Memory B cell (primary cell): ENCODE measurements around the gene POLR2L.

Source experiments
- ATAC-seq: fragments of 150-1000 bp; cut with Tn5 transposase; 2 replicates; pipeline ENCODE4 v1.10.0; 2021; ENCODE audit warnings: low read depth, mild to moderate bottlenecking, moderate library complexity
- DNase-seq, 2 donors: peaks; one replicate each; pipeline ENCODE4 v3.0.0; 2022; ENCODE audit warnings: low spot score in 2 of 2
- H3K27ac Mint-ChIP-seq: one replicate; pipeline ENCODE4 v1.8.0; 2022; ENCODE audit warnings: mild to moderate bottlenecking, moderate library complexity, mixed read lengths
- H3K27me3 Mint-ChIP-seq: one replicate; pipeline ENCODE4 v1.8.0; 2022; ENCODE audit warnings: mixed read lengths
- H3K36me3 Mint-ChIP-seq: one replicate; pipeline ENCODE4 v1.8.0; 2022; ENCODE audit warnings: mild to moderate bottlenecking, mixed read lengths
- H3K4me1 Mint-ChIP-seq: one replicate; pipeline ENCODE4 v1.8.0; 2022; ENCODE audit warnings: mixed read lengths
- H3K4me3 Mint-ChIP-seq: one replicate; pipeline ENCODE4 v1.8.0; 2022; ENCODE audit warnings: mild to moderate bottlenecking, moderate library complexity, mixed read lengths
- H3K9me3 Mint-ChIP-seq: one replicate; pipeline ENCODE4 v1.8.0; 2022; ENCODE audit warnings: mixed read lengths

Gene POLR2L

DNA sequence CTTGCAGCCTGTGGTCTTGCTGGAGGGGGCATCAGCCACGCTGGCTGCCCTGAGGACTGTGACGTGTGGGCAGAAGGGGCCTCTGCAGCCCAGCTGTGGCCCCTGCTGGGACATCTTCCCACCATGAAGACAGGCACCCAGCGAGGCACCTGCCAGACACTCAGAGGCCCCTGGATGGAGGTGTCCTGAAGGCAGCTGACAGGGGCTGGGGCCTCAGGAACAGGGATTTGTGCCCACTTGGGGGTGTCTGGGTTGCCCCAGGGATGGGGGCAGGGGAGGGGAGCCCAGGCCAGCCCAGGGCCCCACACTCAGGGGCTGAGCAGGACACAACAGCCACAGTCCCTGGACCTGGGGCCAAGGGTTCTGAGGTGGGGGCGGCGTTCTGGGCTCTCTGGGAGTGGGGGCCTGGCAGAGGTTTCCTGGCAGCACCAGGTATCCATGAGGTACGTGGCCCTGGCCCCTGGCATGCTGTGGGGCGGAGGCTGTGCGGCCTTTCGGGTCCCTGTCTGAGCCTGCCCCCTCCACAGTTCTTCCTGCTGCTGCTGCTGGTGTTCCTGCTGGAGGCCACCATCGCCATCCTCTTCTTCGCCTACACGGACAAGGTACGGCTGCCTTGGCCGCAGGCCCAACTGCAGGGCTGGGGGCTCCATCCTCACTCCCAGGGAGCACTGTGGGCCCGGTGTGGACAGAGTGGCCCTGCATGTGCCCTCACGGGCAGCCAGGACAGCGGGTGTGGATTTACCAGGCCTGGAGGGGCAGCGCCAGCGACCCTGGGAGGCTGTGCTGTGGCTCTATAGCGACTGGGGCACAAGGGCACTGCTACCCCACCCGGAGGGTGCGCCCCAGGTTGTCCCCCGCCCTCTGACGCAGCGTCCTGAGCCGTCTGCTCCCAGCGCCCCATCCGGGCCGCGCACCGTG lies 21.8 kb upstream of the POLR2L start:
- Mint-ChIP-seq H3K9me3 (no peaks in the 10 kb centered on the region), H3K27me3 (peaks cover 5% of the 10 kb centered on the region), H3K4me1 (no peaks in the 10 kb centered on the region), H3K27ac (no peak overlapping the region), H3K36me3 (peaks cover 2% of the 10 kb centered on the region), H3K4me3 (no peak overlapping the region)
- ATAC-seq = no peak
- DNase-seq = no peak

GRCh38 chr11:863023-863909 lies 20.9 kb upstream of the POLR2L start:
- no peak for DNase-seq
- ATAC-seq = no peak
- peaks cover 8% of the 10 kb centered on the region for H3K27me3 Mint-ChIP-seq
- no peak overlapping the region for H3K27ac Mint-ChIP-seq
- H3K4me3 Mint-ChIP-seq = no peak overlapping the region
- H3K9me3 Mint-ChIP-seq = no peaks in the 10 kb centered on the region
- H3K36me3 Mint-ChIP-seq = no peaks in the 10 kb centered on the region
- H3K4me1 Mint-ChIP-seq = peaks cover 3% of the 10 kb centered on the region

DNA sequence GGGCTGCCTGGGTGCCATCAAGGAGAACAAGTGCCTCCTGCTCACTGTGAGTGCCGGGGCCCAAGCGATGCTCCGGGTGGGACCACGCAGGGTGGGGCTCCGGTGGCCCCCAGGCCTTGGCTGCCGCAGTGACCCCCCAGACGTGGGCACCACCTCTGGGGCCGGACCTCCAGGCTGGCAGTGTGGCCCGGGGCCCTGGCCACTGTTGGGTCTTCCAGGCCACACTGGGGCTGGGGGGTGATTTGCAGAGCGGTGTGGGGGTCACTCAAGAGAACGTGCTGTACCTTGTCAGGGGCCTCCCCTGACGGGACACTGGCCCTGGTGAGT lies 20.3 kb upstream of the POLR2L start:
- Mint-ChIP-seq H3K4me3 (no peak overlapping the region), H3K4me1 (peaks cover 4% of the 10 kb centered on the region), H3K27me3 (peaks cover 9% of the 10 kb centered on the region), H3K9me3 (no peaks in the 10 kb centered on the region), H3K36me3 (no peaks in the 10 kb centered on the region), H3K27ac (no peak overlapping the region)
- DNase-seq = no peak
- no peak for ATAC-seq

DNA sequence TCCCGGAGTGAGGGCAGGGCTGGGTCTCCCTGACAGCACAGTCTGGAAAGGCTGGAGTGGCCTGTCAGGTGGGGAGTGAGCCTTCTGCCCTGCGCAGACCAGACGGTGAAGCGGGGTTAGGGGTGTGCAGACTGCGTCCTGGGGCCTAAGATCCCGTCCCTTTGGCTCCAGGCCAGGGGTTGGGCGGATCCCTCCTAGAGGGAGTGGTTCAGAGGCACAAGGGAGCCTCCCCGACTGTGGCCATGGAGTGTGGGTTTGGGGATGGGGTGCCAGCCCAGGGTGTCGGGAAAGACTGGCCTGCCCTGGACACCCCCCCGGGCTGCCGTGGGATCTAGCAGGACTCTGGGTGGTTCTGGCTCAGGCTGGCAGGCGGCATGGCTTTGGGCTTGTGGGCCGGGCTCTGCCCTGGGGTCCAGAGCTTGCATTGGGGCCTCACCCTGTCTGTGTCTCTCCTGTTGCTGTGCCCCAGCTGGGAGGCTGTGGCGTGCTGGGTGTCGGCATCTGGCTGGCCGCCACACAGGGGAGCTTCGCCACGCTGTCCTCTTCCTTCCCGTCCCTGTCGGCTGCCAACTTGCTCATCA lies 19.8 kb upstream of the POLR2L start:
- no peak overlapping the region for H3K27ac Mint-ChIP-seq
- no peaks in the 10 kb centered on the region for H3K36me3 Mint-ChIP-seq

GRCh38 chr11:861105-861479 lies 18.8 kb upstream of the POLR2L start:
- H3K9me3 Mint-ChIP-seq = no peaks in the 10 kb centered on the region
- H3K36me3 Mint-ChIP-seq = no peaks in the 10 kb centered on the region
- peaks cover 9% of the 10 kb centered on the region for H3K27me3 Mint-ChIP-seq
- ATAC-seq (no peak), DNase-seq (no peak)
- H3K4me3 Mint-ChIP-seq = no peak overlapping the region
- H3K4me1 Mint-ChIP-seq = peaks cover 4% of the 10 kb centered on the region
- H3K27ac Mint-ChIP-seq = no peak overlapping the region

More for the DNA sequence above, 19.8 kb upstream of the POLR2L start:
- Mint-ChIP-seq H3K4me1 (peaks cover 4% of the 10 kb centered on the region), H3K27me3 (peaks cover 9% of the 10 kb centered on the region), H3K9me3 (no peaks in the 10 kb centered on the region), H3K4me3 (no peak overlapping the region)
- ATAC-seq (no peak), DNase-seq (no peak)

DNA sequence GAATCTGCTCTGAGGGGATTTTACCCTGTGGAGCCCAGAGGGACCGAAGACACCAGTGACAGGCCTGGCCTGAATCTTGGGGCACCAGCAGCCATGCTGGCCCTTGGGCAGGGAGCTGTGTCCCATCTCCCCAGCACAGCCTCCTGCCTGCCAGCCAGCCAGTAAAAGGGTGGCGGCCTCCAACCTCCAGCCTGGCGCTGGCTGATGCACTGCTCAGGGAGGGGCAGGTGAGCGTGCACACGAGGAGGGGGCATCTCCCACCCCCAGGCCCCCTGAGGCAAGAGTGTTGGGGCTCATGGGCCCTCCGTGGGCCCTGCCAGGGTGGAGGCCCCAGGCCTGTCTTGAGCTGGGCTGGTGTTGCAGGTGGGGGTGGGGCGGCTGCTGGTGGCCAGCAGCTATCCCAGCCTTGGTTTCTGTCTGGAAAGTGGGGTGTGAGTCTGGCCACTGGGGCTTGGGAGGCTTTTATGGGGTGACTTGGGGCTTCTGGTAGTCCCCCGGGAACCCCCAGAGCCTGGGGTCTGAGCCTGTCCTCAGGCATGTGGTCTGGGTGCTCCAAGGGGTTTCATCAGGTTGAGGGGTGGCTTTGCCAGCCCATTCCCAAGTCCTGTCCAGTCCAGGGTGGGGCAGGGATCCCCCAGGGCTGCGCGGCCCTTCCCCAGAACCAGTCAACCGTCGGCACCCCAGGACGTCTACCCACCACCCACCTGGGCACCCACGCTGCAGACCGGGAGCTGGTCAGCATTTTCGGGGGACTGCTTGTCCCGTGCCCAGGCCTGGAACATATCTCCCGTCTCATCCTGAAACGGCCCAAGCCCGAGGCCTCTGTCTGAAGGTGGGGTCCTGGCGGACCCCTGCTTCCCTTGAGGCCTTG lies 18.1 kb upstream of the POLR2L start:
- DNase-seq (no peak), ATAC-seq (no peak)
- Mint-ChIP-seq H3K9me3 (no peaks in the 10 kb centered on the region), H3K27ac (no peak overlapping the region), H3K4me3 (no peak overlapping the region), H3K4me1 (peaks cover 4% of the 10 kb centered on the region), H3K27me3 (peaks cover 9% of the 10 kb centered on the region), H3K36me3 (no peaks in the 10 kb centered on the region)

GRCh38 chr11:859394-860131 lies 17.2 kb upstream of the POLR2L start:
- no peak overlapping the region for H3K4me3 Mint-ChIP-seq
- DNase-seq (no peak), ATAC-seq (no peak)
- peaks cover 4% of the 10 kb centered on the region for H3K4me1 Mint-ChIP-seq
- no peak overlapping the region for H3K27ac Mint-ChIP-seq
- H3K9me3 Mint-ChIP-seq = no peaks in the 10 kb centered on the region
- H3K27me3 Mint-ChIP-seq = peaks cover 9% of the 10 kb centered on the region
- H3K36me3 Mint-ChIP-seq = no peaks in the 10 kb centered on the region

DNA sequence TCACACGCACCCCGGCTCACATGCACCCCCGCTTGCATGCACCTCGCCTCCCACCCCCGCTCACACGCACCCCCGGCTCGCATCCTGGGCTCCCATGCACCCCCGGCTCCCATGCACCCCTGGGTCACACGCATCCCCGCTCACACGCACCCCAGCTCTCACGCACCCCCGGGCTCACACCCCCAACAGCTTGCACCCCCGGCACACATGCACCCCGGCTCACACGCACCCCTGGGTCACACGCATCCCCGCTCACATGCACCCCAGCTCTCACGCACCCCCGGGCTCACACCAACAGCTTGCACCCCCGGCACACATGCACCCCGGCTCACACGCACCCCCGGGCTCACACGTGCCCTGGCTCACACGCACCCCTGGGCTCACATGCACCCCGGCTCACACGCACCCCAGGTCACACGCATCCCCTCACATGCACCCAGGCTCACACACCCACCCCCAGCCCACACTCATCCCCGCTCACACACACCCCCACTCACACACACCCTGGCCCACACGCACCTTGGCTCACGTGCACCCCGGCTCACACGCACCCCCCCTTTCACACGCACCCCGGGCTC lies 16.5 kb upstream of the POLR2L start:
- no peak overlapping the region for H3K4me3 Mint-ChIP-seq
- H3K9me3 Mint-ChIP-seq = no peaks in the 10 kb centered on the region
- no peak overlapping the region for H3K27ac Mint-ChIP-seq

DNA sequence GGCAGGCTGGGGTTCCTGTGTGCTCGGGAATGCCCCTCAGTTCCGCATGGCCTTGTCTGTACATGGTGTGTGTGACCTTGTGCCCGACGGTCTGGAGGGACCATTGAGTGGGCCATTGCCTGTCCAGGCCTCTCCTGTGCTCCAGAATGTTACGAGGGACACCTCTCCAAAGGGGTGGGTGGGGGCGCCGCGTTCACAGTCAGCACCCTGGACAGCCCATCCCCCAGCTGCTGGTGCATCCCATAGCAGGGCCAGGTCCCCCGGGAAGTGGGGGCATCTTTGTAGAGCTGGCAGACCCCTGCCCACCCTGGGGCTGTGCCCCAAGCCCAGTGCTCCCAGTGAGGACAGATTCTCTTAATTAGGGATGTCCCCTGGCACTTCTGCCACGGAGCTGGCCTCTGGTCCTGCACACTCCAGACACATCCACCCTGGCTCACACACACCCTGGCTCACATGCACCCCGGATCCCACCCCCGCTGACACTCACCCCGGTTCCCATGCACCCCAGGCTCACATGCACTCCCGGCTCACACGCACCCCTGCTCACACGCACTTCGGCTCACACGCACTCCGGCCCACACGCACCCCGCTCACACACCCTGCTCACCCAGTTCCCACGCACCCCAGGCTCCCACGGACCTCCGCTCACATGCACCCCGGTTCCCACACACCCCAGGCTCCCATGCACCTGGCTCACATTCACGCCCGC lies 15.9 kb upstream of the POLR2L start:
- peaks cover 4% of the 10 kb centered on the region for H3K4me1 Mint-ChIP-seq
- H3K9me3 Mint-ChIP-seq = no peaks in the 10 kb centered on the region
- H3K36me3 Mint-ChIP-seq = no peaks in the 10 kb centered on the region
- H3K4me3 Mint-ChIP-seq = no peak overlapping the region
- no peak for DNase-seq
- ATAC-seq = no peak
- H3K27ac Mint-ChIP-seq = no peak overlapping the region
- H3K27me3 Mint-ChIP-seq = peaks cover 9% of the 10 kb centered on the region

More for the DNA sequence above, 16.5 kb upstream of the POLR2L start:
- H3K36me3 Mint-ChIP-seq = no peaks in the 10 kb centered on the region
- H3K27me3 Mint-ChIP-seq = peaks cover 9% of the 10 kb centered on the region
- no peak for ATAC-seq
- peaks cover 4% of the 10 kb centered on the region for H3K4me1 Mint-ChIP-seq
- no peak for DNase-seq

DNA sequence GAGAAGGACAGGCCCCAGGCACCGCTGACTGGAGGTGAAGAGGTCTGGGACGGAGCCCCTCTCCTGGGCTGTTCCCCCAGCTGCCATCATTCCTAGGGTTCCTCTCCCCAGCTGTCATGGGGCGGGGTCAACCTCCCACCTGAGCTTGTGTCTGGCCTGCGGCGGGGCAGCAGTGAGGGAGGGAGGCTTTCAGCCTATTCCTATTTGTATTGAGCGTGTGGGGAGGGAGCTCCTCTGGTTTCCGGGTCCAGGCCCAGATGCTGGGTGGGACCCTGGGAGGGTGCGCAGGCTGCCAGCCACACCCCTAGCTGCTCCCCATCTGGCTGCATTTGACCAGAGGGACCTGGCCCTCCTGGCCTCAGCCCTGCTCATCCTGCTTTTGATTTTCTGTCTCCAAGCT lies 14.1 kb upstream of the POLR2L start:
- no peak for DNase-seq
- Mint-ChIP-seq H3K27ac (no peak overlapping the region), H3K4me1 (peaks cover 4% of the 10 kb centered on the region), H3K36me3 (no peaks in the 10 kb centered on the region), H3K4me3 (no peak overlapping the region), H3K9me3 (no peaks in the 10 kb centered on the region), H3K27me3 (peaks cover 15% of the 10 kb centered on the region)
- no peak for ATAC-seq

DNA sequence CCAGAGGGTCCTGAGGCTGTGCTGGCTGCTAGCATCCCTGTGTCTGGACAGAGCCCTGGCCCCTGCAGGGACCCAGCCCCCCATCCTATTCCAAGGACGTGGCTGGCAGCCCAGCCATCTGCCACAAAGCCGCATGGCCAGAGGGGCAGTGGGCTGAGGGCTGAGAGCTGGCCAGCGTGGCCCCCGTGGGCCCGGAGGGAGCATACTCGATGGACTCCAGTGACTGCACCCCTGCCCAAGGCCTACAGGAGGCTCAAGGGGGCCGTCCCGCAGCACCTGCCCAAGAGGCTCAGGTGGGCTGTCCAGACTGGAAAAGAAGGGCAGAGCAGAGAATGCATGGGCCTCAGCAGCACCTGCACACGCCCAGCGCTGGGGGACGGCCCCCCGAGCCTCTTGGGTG lies 13.5 kb upstream of the POLR2L start:
- ATAC-seq = no peak
- no peak for DNase-seq

DNA sequence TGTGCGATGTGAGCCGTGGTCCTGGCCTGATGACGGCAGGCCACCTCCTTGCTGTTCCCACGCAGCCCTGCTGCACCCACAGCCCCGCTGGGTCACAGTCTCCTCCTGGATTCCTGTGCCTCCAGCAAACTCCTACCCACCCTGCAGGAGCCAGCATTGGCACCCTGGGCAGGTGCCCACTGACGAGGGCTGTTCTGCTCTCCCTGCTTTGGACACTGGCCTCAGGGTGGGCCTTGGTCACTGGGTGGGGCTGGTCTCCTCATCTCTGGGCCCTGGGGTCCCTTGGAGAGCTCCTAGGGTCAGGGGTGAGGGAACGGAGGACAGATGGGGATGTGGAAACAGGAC lies 13.0 kb upstream of the POLR2L start:
- DNase-seq (no peak), ATAC-seq (no peak)
- H3K36me3 Mint-ChIP-seq = no peaks in the 10 kb centered on the region
- H3K9me3 Mint-ChIP-seq = no peaks in the 10 kb centered on the region
- H3K27ac Mint-ChIP-seq = no peak overlapping the region
- no peak overlapping the region for H3K4me3 Mint-ChIP-seq
- peaks cover 15% of the 10 kb centered on the region for H3K27me3 Mint-ChIP-seq
- peaks cover 4% of the 10 kb centered on the region for H3K4me1 Mint-ChIP-seq

More for the DNA sequence above, 13.5 kb upstream of the POLR2L start:
- peaks cover 15% of the 10 kb centered on the region for H3K27me3 Mint-ChIP-seq
- H3K4me3 Mint-ChIP-seq = no peak overlapping the region
- H3K4me1 Mint-ChIP-seq = peaks cover 4% of the 10 kb centered on the region
- no peaks in the 10 kb centered on the region for H3K9me3 Mint-ChIP-seq
- H3K27ac Mint-ChIP-seq = no peak overlapping the region
- H3K36me3 Mint-ChIP-seq = no peaks in the 10 kb centered on the region
